Measurements from ENCODE around the gene UAP1. TPM values are rescaled to one million over a fixed set of nuclear protein-coding genes. Genes with fewer than 3 reads are reported as not detected.

Gene UAP1
- total and polyA plus RNA-seq, 2 donors (not counting 1 experiment from before 2014, with no cell fraction given), result 5.3 to 16.4 TPM

- intact Hi-C loops (cut with micrococcal nuclease), result no loop called here
- Histone ChIP-seq H3K27me3 (replicated peaks in 1 of 4; ENCODE audit: control extremely low read depth in 1 of 4, control insufficient read depth in 3 of 4, insufficient read depth in 4 of 4, low read length in 3 of 4) (no peaks in the 10 kb centered on the region), H3K4me2 (replicated peaks; ENCODE audit: low read depth, low read length, poor library complexity, severe bottlenecking) (no peak overlapping the region), H3K79me2 (ENCODE audit: control insufficient read depth, insufficient read depth, low read length) (no peaks in the 10 kb centered on the region), H4K20me1 (ENCODE audit: control insufficient read depth, insufficient read depth, low read length, poor library complexity, severe bottlenecking) (no peaks in the 10 kb centered on the region), H3K9ac (ENCODE audit: low read length) (no peak overlapping the region), H3K9me3 (ENCODE audit: control extremely low read depth in 1 of 3, control insufficient read depth in 2 of 3, insufficient read depth in 1 of 3, low read length in 2 of 3) (peaks cover 2 to 6% (median 5%) of the 10 kb centered on the region in 3 donors), H3K36me3 (replicated peaks in 1 of 2; ENCODE audit: control extremely low read depth in 1 of 2, control insufficient read depth in 1 of 2, extremely low read depth in 1 of 2, insufficient read depth in 2 of 2, low read length in 1 of 2) (no peaks in the 10 kb centered on the region), H3K27ac (ENCODE audit: low read length in 2 of 2) (no peak overlapping the region), H3K4me3 (ENCODE audit: control extremely low read depth in 1 of 5, extremely low read depth in 1 of 5, insufficient read depth in 1 of 5, low read depth in 2 of 5, low read length in 4 of 5) (no peak overlapping the region), H2AFZ (ENCODE audit: insufficient read depth, low read depth, low read length, poor library complexity, severe bottlenecking) (no peak overlapping the region), H3K4me1 (ENCODE audit: control insufficient read depth in 2 of 2, insufficient read depth in 2 of 2, low read length in 2 of 2) (no peaks in the 10 kb centered on the region)
- TF ChIP-seq CTCF (IDR thresholded peaks at IDR 0.05) (no peak), EZH2 (IDR thresholded peaks at IDR 0.05; ENCODE audit: borderline replicate concordance, insufficient read depth, low read depth, low read length, poor library complexity, severe bottlenecking) (no peak)
- no peak overlapping the region for H3K4me3 Mint-ChIP-seq
- H3K9me3 Mint-ChIP-seq (ENCODE audit: insufficient read depth), result no peaks in the 10 kb centered on the region
- no peak overlapping the region for H3K27ac Mint-ChIP-seq
- DNase-seq, result no peak
- POLR2A ChIA-PET, result no interaction called here
- no peaks in the 10 kb centered on the region for H3K4me1 Mint-ChIP-seq
- no peak for ATAC-seq (ENCODE audit: low read depth)
- whole genome bisulfite sequencing (ENCODE audit: insufficient coverage), result 100% methylated on average over 1 of the region's 1 CpG
- H3K27me3 Mint-ChIP-seq, result no peaks in the 10 kb centered on the region
- CTCF ChIA-PET, result no interaction called here
Observed at GRCh38 chr1:162538815-162539431, 22.6 kb upstream of the UAP1 start.

DNA sequence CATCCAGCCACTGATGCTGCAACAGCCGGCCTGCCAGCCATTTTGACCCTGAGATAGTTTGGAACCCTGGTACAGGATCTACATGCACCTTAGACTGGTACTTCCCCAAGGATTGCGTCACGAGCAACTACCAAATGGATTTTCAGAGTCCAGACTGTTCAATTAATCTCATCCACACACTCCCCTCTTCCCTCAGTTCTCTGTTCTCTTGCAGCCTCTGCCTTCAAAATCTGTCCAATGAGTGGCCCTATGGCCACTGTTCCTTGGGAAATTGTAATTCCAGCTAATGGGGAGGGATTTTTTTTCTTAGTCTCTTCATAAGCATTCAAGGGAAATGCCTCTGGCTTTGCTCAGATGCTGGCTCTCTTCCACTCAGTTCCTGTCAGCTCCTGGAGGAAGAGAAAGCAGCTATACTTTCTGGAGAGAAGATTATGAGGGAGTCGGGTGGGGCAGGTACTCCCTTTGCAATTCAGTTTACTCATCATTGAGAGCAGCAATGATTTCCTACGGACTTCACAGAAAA is 19.8 kb upstream of the UAP1 start:
- Histone ChIP-seq H3K27me3 (replicated peaks in 1 of 4; ENCODE audit: control extremely low read depth in 1 of 4, control insufficient read depth in 3 of 4, insufficient read depth in 4 of 4, low read length in 3 of 4) (no peaks in the 10 kb centered on the region), H3K79me2 (ENCODE audit: control insufficient read depth, insufficient read depth, low read length) (no peaks in the 10 kb centered on the region), H4K20me1 (ENCODE audit: control insufficient read depth, insufficient read depth, low read length, poor library complexity, severe bottlenecking) (no peaks in the 10 kb centered on the region), H3K4me3 (ENCODE audit: control extremely low read depth in 1 of 5, extremely low read depth in 1 of 5, insufficient read depth in 1 of 5, low read depth in 2 of 5, low read length in 4 of 5) (no peak overlapping the region), H3K4me1 (ENCODE audit: control insufficient read depth in 2 of 2, insufficient read depth in 2 of 2, low read length in 2 of 2) (no peaks in the 10 kb centered on the region), H2AFZ (ENCODE audit: insufficient read depth, low read depth, low read length, poor library complexity, severe bottlenecking) (no peak overlapping the region), H3K4me2 (replicated peaks; ENCODE audit: low read depth, low read length, poor library complexity, severe bottlenecking) (no peak overlapping the region), H3K27ac (ENCODE audit: low read length in 2 of 2) (no peak overlapping the region), H3K9ac (ENCODE audit: low read length) (no peak overlapping the region), H3K36me3 (replicated peaks in 1 of 2; ENCODE audit: control extremely low read depth in 1 of 2, control insufficient read depth in 1 of 2, extremely low read depth in 1 of 2, insufficient read depth in 2 of 2, low read length in 1 of 2) (no peaks in the 10 kb centered on the region), H3K9me3 (ENCODE audit: control extremely low read depth in 1 of 3, control insufficient read depth in 2 of 3, insufficient read depth in 1 of 3, low read length in 2 of 3) (peaks cover 2 to 6% (median 6%) of the 10 kb centered on the region in 3 donors)
- ChIA-PET POLR2A (no interaction called here), CTCF (no interaction called here)
- no peak for DNase-seq
- 60% methylated on average over 3 of the region's 5 CpGs for WGBS (ENCODE audit: insufficient coverage)
- Mint-ChIP-seq H3K4me1 (no peaks in the 10 kb centered on the region), H3K27ac (no peak overlapping the region), H3K9me3 (ENCODE audit: insufficient read depth) (no peaks in the 10 kb centered on the region), H3K27me3 (no peaks in the 10 kb centered on the region), H3K4me3 (no peak overlapping the region)
- intact Hi-C loops (cut with micrococcal nuclease), result no loop called here
- TF ChIP-seq EZH2 (IDR thresholded peaks at IDR 0.05; ENCODE audit: borderline replicate concordance, insufficient read depth, low read depth, low read length, poor library complexity, severe bottlenecking) (no peak), CTCF (IDR thresholded peaks at IDR 0.05) (no peak)
- ATAC-seq (ENCODE audit: low read depth), result no peak
